LNCaP clone FGC (cell line): ENCODE measurements around the gene ESM1.
"Not testable (repeated sequence)": the region's sequence is repeated elsewhere in the genome, so short reads cannot be mapped to it uniquely, and the experiment has no call there.

ENCODE experiments used
- DNase-seq: peaks from one replicate; pipeline ENCODE4 v3.0.0-alpha.2; 2011; ENCODE audit warnings: low read depth
- H3K4me3 ChIP-seq: 2 replicates; pipeline ENCODE4 v1.5.1; 2011; ENCODE audit warnings: mild to moderate bottlenecking, low read depth, low read length, control low read depth
- TF ChIP-seq, protein P1 (sequence below): IDR thresholded peaks from 2 replicates; pipeline ENCODE4 v1.5.1; 2012; ENCODE audit warnings: mild to moderate bottlenecking; ENCODE audit not compliant: control insufficient read depth, insufficient read depth; ENCODE audit errors: extremely low read depth

The ESM1 gene

GRCh38 chr5:55022450-55022849 lies 37.1 kb upstream of the ESM1 start:
- no peak for DNase-seq
- H3K4me3 ChIP-seq = no peak overlapping the region
- TF ChIP-seq, protein P1, sequence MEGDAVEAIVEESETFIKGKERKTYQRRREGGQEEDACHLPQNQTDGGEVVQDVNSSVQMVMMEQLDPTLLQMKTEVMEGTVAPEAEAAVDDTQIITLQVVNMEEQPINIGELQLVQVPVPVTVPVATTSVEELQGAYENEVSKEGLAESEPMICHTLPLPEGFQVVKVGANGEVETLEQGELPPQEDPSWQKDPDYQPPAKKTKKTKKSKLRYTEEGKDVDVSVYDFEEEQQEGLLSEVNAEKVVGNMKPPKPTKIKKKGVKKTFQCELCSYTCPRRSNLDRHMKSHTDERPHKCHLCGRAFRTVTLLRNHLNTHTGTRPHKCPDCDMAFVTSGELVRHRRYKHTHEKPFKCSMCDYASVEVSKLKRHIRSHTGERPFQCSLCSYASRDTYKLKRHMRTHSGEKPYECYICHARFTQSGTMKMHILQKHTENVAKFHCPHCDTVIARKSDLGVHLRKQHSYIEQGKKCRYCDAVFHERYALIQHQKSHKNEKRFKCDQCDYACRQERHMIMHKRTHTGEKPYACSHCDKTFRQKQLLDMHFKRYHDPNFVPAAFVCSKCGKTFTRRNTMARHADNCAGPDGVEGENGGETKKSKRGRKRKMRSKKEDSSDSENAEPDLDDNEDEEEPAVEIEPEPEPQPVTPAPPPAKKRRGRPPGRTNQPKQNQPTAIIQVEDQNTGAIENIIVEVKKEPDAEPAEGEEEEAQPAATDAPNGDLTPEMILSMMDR = no peak

- TF ChIP-seq, protein P1 = no peak
- no peak for DNase-seq
These were observed 36.4 kb upstream of the ESM1 start for GRCh38 chr5:55021821-55022220.

DNA sequence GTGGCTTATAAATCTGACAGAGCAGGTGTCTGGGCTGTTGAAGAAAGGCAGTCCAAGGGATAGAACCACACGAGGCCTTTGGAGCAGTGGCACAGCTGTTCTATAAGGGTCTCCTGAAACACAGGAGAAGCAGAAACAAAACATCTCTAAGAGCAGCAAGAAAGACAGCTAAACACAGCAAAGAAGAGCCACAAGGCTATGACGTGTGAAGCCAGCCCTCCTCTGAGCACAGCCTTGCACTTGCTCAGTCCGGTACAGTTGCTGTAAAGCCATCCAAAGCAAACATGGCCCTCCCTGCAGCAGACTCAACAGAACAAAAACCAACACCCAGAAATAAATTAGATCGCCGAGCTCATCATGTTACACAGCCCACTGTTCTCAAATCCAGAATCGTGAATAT lies 36.0 kb upstream of the ESM1 start:
- TF ChIP-seq, protein P1 = no peak
- no peak for DNase-seq
- no peak overlapping the region for H3K4me3 ChIP-seq

More at GRCh38 chr5:55021821-55022220, 36.4 kb upstream of the ESM1 start:
- H3K4me3 ChIP-seq = no peak overlapping the region

- not testable (repeated sequence) for H3K4me3 ChIP-seq, DNase-seq
These were observed 24.8 kb upstream of the ESM1 start for GRCh38 chr5:55010149-55010548.

- TF ChIP-seq, protein P1 = no peak
- H3K4me3 ChIP-seq = no peak overlapping the region
- no peak for DNase-seq
These were observed 19.3 kb upstream of the ESM1 start for GRCh38 chr5:55004729-55005128.

- H3K4me3 ChIP-seq = no peak overlapping the region
- no peak for DNase-seq
- TF ChIP-seq, protein P1 = no peak
These were observed 18.2 kb upstream of the ESM1 start for GRCh38 chr5:55003432-55004065.

DNA sequence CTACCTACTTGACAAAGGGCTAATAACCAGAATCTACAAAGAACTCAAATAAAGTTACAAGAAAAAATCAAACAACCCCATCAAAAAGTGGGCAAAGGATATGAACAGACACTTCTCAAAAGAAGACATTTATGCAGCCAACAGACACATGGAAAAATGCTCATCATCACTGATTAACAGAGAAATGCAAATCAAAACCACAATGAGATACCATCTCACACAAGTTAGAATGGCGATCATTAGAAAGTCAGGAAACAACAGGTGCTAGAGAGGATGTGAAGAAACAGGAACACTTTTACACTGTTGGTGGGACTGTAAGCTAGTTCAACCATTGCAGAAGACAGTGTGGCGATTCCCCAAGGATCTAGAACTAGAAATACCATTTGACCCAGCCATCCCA lies 16.8 kb upstream of the ESM1 start:
- not testable (repeated sequence) for H3K4me3 ChIP-seq, DNase-seq

- no peak for DNase-seq
- TF ChIP-seq, protein P1 = no peak
- H3K4me3 ChIP-seq = no peak overlapping the region
These were observed 11.7 kb upstream of the ESM1 start for GRCh38 chr5:54997081-54997480.
